SK-N-SH treated with all-trans-retinoic acid at 6 μM for 48 hours (cell line): ENCODE results near the gene KLHL26.

ENCODE experiments used
- ATAC-seq: fragments of 200-7000 bp; cut with Tn5 transposase; 3 replicates; pipeline ENCODE4 v1.9.1; 2020; ENCODE audit warnings: mild to moderate bottlenecking, moderate library complexity
- ARNTL ChIP-seq: fragments of 450-650 bp; formaldehyde crosslinking; IDR thresholded peaks from 2 replicates; pipeline ENCODE4 v1.5.0; 2020; ENCODE audit warnings: low read depth, mild to moderate bottlenecking, moderate library complexity, borderline replicate concordance
- BACH2 ChIP-seq: fragments of 250-450 bp; sonication (Bioruptor Pico); IDR thresholded peaks from 2 replicates; pipeline ENCODE4 v1.9.0; 2021; ENCODE audit warnings: mild to moderate bottlenecking, borderline replicate concordance
- CREB5 ChIP-seq: fragments of 250-450 bp; sonication (Bioruptor Pico); IDR thresholded peaks from 2 replicates; pipeline ENCODE4 v1.5.1; 2020; ENCODE audit warnings: low read depth, mild to moderate bottlenecking, moderate library complexity
- CSRNP3 ChIP-seq: fragments of 250-450 bp; sonication (Bioruptor Pico); IDR thresholded peaks from 2 replicates; pipeline ENCODE4 v1.5.1; 2021; ENCODE audit warnings: mild to moderate bottlenecking, moderate library complexity
- ESRRG ChIP-seq: fragments of 250-450 bp; sonication (Bioruptor Pico); IDR thresholded peaks from 2 replicates; pipeline ENCODE4 v1.6.1; 2021; ENCODE audit warnings: mild to moderate bottlenecking
- GLIS3 ChIP-seq: fragments of 250-450 bp; sonication (Bioruptor Pico); IDR thresholded peaks from 2 replicates; pipeline ENCODE4 v1.5.0; 2020; ENCODE audit warnings: mild to moderate bottlenecking, moderate library complexity
- ISL1 ChIP-seq: fragments of 250-450 bp; sonication (Bioruptor Pico); IDR thresholded peaks from 2 replicates; pipeline ENCODE4 v2.1.2; 2022; ENCODE audit warnings: mild to moderate bottlenecking, moderate library complexity
- PATZ1 ChIP-seq: fragments of 250-450 bp; sonication (Bioruptor Pico); IDR thresholded peaks from 2 replicates; pipeline ENCODE4 v1.8.0; 2020; ENCODE audit warnings: mild to moderate bottlenecking, moderate library complexity, borderline replicate concordance
- PPARA ChIP-seq: fragments of 250-450 bp; sonication (Bioruptor Pico); IDR thresholded peaks from 2 replicates; pipeline ENCODE4 v1.5.0; 2020; ENCODE audit warnings: mild to moderate bottlenecking, borderline replicate concordance
- RARB ChIP-seq: fragments of 250-450 bp; sonication (Bioruptor Pico); IDR thresholded peaks from 2 replicates; pipeline ENCODE4 v1.8.0; 2021; ENCODE audit warnings: mild to moderate bottlenecking, moderate library complexity
- SNAI2 ChIP-seq: fragments of 250-450 bp; sonication (Bioruptor Pico); IDR thresholded peaks from 2 replicates; pipeline ENCODE4 v1.5.0; 2020; ENCODE audit warnings: mild to moderate bottlenecking, moderate library complexity
- TCF4 ChIP-seq: fragments of 250-450 bp; sonication (Bioruptor Pico); IDR thresholded peaks from 2 replicates; pipeline ENCODE4 v1.8.0; 2021; ENCODE audit warnings: mild to moderate bottlenecking, moderate library complexity, borderline replicate concordance
- TOX ChIP-seq: fragments of 250-450 bp; sonication (Bioruptor Pico); IDR thresholded peaks from 2 replicates; pipeline ENCODE4 v1.8.0; 2021; ENCODE audit warnings: mild to moderate bottlenecking, moderate library complexity, borderline replicate concordance
- TSHZ2 ChIP-seq: fragments of 250-450 bp; sonication (Bioruptor Pico); IDR thresholded peaks from 2 replicates; pipeline ENCODE4 v1.5.0; 2020; ENCODE audit warnings: mild to moderate bottlenecking, moderate library complexity
- ZC3H10 ChIP-seq: fragments of 250-450 bp; sonication (Bioruptor Pico); IDR thresholded peaks from 2 replicates; pipeline ENCODE4 v1.5.1; 2021; ENCODE audit warnings: mild to moderate bottlenecking, moderate library complexity
- ZFP3 ChIP-seq: fragments of 250-450 bp; sonication (Bioruptor Pico); IDR thresholded peaks from 2 replicates; pipeline ENCODE4 v1.5.0; 2020; ENCODE audit warnings: mild to moderate bottlenecking, moderate library complexity
- ZNF565 ChIP-seq: fragments of 450-650 bp; formaldehyde crosslinking; conservative IDR thresholded peaks from 2 replicates; pipeline ENCODE4 v1.5.0; 2020; ENCODE audit warnings: low read depth, mild to moderate bottlenecking, moderate library complexity
- ZNF8 ChIP-seq: fragments of 450-650 bp; formaldehyde crosslinking; IDR thresholded peaks from 2 replicates; pipeline ENCODE4 v1.5.0; 2020; ENCODE audit warnings: mild to moderate bottlenecking, moderate library complexity

KLHL26 gene

GRCh38 chr19:18713550-18714117, 76.8 kb downstream of the KLHL26 start:
- no peak for ATAC-seq
- TF ChIP-seq CREB5 (CRISPR knock-in tag), result no peak
- TF ChIP-seq, all 23 proteins: peak for 0

- ATAC-seq, result no peak
Measured at GRCh38 chr19:18715416-18715815, 78.6 kb downstream of the KLHL26 start.

GRCh38 chr19:18716857-18717256, 80.0 kb downstream of the KLHL26 start:
- ATAC-seq, result no peak
- TF ChIP-seq TSHZ2 (CRISPR knock-in tag) (no peak), CSRNP3 (CRISPR knock-in tag) (no peak), GLIS3 (CRISPR knock-in tag) (no peak), CREB5 (CRISPR knock-in tag) (no peak), TOX (no peak), ISL1 (no peak), PPARA (CRISPR knock-in tag) (no peak), RARB (CRISPR knock-in tag) (no peak), ZFP3 (CRISPR knock-in tag) (no peak), BACH2 (CRISPR knock-in tag) (no peak), PATZ1 (CRISPR knock-in tag) (no peak), ESRRG (CRISPR knock-in tag) (no peak), ARNTL (CRISPR knock-in tag) (no peak), ZNF565 (no peak), SNAI2 (CRISPR knock-in tag) (no peak), ZNF8 (CRISPR knock-in tag) (no peak)
- TF ChIP-seq, all 23 proteins: peak for 0

More at GRCh38 chr19:18715416-18715815, 78.6 kb downstream of the KLHL26 start:
- TF ChIP-seq ZNF565 (no peak), ZC3H10 (no peak), ISL1 (no peak), ZNF8 (CRISPR knock-in tag) (no peak)

- no peak for ATAC-seq
- TF ChIP-seq TCF4 (CRISPR knock-in tag), result no peak
- TF ChIP-seq CSRNP3 (CRISPR knock-in tag), result no peak
- TF ChIP-seq SNAI2 (CRISPR knock-in tag), result no peak
- no peak for TF ChIP-seq TOX
- no peak for TF ChIP-seq TSHZ2 (CRISPR knock-in tag)
Measured at GRCh38 chr19:18717601-18718000, 80.8 kb downstream of the KLHL26 start.
